HuH-7.5 (cell line): ENCODE results near the gene TRIM38.

Experiments used
- DNase-seq: peaks from one replicate; pipeline ENCODE4 v3.0.0; 2011; ENCODE audit warnings: low spot score

TRIM38 gene

DNA sequence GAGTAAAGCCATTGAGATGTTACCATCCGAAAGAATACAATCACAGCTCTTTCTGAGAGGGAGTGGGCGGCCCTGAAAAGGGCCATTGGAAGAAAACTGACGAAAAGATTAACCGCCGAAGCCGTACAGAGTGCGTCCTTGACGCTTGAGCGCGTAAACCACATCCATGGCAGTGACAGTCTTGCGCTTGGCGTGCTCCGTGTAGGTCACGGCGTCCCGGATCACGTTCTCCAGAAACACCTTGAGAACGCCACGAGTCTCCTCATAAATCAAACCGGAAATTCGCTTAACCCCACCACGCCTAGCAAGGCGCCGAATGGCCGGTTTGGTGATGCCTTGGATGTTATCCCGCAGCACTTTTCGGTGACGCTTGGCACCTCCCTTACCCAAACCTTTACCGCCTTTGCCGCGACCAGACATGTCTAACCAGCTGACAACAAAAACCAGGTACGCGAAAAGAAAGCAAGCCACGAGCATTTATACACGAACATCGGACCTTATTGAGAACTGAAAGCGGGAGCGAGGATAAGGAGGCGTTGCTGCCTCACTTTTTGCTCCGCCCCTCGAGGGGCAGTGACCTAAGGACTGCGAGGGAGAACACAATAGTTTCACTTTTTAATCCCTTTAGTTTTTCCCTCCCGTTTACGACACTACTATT lies 64.4 kb downstream of the TRIM38 start:
- DNase-seq = no peak

DNA sequence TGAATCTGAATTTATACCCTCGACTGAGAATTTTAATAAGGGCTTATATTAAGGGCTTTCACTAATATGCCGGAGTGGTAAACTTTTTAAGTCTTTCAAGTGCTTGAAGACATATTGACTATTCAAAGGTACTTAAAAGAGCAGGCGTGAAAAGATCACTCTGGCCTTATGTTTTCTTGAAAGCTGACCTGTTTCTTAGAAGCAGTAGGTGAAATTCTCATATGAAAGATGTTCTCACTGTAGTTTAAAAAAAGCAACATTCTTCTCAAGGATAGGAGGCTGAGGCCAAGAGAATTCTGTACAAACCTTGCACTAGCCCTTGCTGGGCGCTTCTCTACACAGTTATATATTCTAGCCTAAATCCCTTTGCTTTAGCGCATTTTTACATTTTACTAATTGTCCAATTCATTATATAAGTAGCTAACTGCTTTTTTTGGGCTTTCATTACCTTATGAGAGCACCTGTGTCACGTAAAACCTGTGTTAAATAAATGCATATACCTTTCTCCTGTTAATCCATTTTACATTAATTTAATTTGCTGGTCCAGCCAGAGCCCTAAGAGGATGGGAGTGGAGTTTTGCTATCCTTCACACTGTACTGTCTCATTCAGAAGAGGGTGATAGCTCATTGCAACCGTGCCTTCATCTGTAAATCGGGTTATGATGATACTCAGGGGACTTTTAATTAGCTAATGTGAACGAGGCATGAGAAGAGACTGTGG lies 65.0 kb downstream of the TRIM38 start:
- no peak for DNase-seq

DNA sequence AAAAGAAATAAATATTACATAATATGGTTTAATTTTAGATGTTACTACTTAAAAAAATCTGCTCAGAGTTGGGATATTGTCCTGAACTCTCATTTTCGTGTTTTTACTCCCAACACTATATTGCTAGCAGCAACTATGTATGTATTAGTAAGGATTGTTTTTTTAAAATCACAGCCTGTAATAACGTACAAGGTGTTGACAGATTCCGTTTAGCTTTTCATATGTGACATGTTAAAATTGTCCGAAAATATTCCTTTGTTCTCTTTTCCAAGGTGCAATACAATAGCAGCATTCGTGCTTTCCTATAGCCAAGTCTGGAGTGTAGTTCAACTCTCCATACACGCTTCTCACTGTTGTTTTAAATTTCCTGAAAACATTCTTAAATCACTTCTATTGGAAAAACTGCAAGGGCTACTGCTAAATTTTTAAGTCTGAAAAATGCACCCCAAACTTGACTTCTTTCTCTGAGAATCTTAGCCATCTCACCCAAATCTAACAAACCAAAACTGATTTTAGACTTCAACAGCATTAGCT lies 65.7 kb downstream of the TRIM38 start:
- DNase-seq = no peak

DNA sequence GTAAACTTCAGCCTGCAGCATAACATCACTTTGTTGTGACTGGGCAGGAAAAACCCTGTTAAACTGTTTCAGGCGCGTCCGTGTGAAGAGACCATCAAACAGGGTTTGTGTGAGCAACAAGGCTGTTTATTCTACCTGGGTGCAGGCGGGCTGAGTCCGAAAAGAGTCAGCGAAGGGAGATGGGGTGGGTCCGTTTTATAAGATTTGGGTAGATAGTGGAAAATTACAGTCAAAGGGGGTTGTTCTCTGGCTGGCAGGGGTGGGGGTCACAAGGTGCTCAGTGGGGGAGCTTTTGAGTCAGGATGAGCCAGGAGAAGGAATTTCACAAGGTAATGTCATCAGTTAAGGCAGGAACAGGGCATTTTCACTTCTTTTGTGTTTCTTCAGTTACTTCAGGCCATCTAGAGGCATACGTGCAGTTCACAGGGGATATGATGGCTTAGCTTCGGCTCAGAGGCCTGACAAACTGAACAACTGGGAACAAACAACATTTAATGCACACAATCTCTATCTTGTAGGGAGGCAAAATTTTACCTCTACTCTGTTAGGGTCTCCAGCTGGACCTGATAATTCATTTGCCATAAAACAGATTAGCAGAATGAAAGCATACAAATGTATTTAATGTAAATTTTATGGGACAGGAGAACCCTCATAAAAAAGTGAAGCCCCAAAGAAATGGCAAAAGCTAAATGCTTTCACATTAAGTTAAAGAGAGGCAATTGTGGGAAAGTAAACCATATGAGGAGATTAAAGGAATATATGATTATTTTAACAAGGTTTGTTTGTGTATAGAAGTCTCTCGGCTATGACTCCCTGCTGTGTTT lies 66.4 kb downstream of the TRIM38 start:
- no peak for DNase-seq

DNA sequence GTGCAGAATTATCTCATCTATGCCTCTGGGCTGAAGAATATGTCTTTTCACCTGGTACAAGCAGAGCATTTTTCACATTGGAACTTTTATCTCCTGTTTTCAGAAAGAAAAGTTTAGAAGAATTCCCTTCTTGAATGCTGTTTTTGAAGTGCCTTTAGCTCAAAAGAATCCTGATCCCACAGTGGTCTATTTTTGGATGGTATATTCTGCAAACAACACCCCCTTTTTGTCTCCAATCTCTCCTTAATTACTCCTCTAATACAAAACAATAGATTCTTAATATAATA lies 66.9 kb downstream of the TRIM38 start:
- no peak for DNase-seq

DNA sequence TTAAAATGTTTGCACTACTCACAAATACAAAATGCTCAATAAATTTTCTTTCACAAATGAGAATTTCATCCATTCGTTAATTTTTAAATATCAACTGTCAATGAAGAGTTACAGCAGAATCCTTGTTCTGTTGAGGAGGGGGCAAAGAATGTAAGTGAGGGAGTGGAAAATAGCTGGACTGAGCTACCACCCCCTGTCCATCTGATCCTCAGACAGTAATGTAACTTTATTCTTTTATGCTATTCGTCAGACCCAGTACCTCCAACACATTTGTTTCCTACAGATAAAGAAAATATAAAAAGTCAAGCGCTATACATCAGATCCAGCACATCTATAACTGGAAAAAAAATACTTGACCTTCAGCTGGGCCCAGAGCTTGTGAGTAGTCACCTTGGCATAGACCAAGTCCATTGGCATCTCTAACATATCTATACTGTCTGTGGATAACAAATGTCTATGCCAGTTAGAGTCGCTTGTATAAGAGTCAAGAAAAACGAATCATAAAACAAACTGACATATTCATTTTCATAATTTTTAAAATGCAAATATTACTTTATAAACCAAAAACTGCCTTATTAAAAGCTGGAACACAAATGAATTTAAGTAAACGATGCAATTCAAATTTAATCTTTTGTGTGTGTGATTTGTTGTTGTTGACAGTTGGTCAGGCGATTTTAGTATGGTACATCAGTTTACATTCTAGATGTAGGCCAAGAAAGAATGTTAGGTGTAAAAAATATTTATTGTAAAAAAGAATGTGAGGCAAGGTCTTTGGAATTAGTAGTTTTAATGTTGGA lies 67.5 kb downstream of the TRIM38 start:
- DNase-seq = no peak

DNA sequence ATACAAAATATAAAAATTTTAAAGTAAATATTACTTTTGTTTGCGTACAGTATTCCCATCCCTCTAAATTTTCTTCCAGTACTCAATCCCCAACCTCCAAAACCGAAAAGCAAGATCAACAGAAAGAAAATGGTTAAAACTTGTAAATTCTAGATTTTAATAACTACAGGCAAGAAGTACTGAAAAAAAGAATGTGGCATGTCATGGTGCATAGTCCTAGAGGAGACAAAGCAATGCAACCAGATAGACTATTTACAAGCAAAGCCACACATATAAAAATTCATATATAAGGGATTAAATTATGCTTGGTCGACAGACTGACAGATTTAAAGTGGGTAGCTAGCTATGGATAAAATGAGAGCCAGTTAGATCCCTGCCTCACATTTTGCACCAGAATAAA lies 68.1 kb downstream of the TRIM38 start:
- DNase-seq = no peak

DNA sequence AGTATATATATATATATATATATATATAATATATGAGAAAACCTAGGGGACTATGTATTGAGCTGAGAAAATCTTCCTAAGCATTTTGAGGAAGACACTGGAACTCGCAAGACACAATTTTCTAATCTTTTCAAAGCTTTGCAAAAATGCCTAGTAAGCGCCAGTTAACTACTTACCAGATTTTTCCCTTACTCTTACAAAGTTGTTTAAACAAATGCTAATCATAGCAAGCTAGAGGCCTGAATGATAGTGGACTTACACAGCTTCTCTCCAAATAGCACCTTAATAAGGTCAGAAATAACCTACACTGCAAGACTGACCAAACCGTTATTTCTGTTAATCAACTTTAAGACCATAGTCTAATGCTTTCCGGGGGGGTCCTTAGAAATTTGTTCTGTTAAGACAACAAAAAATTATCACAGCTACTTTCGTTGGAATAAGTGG lies 68.6 kb downstream of the TRIM38 start:
- DNase-seq = no peak

DNA sequence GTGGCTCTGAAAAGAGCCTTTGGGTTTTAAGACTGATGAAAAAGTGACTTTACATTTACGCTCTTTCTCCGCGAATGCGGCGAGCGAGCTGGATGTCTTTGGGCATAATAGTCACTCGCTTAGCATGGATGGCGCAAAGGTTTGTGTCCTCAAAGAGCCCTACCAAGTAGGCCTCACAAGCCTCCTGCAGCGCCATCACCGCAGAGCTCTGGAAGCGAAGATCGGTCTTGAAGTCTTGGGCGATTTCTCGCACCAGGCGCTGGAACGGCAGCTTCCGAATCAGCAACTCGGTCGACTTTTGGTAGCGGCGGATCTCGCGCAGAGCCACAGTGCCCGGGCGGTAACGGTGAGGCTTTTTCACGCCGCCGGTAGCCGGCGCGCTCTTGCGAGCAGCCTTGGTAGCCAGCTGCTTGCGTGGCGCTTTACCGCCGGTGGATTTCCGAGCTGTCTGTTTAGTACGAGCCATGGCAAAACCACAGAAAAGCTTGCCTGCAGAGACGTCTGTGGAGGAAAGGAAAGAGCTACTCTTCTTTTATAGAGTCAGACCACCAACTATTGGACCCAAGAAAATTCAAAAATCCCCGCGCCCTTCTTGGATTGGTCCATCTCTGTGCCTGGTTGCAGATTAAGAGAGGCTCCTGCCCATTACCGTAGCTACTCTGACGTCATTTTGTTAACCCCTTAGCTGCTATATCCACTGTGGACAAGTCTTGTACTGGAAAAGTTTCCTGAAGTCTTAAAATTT lies 69.2 kb downstream of the TRIM38 start:
- DNase-seq = peak; percentile 80

DNA sequence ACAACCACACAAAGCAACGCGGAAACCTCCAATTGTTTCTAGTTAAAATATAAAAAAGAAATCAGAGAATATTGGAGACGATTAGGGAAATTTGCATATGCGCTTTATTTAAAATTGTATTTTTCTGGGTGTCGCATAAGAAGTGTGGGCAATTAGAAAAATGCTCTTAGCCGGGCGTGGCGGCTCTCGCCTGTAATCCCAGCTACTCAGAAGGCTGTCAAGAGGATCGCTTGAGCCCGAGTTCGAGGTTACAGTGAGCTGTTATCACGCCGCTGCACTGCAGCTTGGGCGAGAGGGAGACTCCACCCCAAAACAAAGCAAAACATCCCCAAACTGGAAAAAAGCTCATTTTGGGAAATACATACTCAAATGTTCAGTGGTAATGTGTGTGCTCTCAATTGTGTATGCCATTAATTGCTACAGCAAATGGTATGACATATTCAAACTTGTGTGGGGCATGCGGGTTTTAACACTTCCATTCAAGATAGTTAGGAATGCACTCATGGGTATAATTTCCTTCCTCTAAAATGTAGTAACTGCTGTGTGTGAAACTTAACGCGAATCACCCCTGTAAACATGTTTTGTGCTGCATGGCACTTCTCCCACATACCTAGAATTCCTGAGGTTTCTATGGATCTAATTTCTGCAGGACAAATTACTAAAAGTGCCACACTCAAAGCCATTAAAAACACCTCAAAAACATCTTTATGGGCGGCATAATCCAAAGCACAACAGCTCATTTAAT lies 69.9 kb downstream of the TRIM38 start:
- DNase-seq = no peak

DNA sequence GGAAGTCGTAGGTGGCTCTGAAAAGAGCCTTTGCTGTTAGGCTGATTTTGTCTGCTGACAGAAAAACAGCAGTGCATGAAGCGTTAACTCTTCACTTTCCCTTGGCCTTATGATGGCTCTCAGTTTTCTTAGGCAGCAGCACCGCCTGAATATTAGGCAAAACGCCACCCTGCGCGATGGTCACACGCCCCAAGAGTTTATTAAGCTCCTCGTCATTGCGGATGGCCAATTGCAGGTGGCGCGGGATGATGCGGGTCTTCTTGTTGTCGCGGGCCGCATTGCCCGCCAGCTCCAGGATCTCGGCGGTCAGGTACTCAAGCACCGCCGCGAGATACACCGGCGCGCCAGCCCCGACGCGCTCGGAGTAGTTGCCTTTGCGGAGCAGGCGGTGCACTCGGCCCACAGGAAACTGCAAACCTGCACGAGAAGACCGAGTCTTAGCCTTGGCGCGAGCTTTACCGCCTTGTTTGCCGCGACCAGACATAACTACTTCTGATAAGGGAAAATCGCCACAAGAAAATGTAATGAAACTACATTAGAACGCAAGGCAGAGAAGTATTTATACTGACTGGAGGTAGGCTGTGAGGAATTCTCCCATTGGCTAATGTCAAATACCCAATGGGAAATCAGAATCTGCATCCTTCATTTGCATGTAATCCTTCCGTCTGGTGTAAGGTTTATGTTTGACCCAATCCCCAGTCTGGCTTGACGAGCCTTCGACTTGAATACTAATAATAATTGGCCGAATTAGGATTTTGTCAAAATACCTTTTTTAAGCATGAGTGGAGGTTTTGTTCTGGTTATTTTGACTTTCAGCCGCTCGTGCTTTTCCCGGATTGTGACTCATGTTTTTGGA lies 70.7 kb downstream of the TRIM38 start:
- DNase-seq = peak; percentile 73

DNA sequence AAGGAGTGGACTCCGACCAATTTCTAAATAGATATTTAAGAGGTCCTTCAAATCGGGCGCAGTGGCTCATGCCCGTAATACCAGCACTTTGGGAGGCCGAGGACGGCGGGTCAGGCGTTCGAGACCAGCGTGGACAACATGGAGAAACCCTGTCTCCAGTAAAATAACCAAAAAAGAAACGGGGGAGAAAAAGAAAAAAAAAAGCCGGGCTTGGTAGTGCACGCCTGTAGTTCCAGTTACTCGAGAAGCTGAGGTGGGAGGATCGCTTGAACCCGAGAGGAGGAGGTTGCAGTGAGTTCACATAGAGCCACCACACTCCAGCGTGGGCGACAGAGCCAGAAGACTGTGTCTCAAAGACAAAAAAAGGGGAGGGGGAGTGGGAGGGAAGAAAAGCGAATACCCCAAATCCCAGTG lies 71.3 kb downstream of the TRIM38 start:
- DNase-seq = no peak

DNA sequence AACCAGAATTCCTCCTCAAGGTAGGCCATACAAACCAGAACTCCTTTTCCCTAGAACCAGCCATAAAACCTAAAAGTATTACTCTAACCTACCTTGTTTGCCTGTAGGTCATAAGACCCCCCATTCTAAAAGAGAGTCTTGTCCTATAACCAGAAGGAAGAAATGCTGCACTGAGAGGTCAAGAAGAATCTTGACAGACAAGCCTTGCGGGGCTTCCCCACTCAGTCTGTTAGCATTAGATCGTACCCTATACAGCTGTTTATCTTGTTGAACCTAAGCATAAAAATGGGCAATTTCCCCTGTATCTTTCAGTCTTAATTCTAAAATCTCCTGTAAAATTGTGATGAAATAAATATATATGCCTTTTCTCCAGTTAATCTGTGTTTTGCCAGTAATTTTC lies 72.3 kb downstream of the TRIM38 start:
- no peak for DNase-seq
